Activated naive CD4-positive, alpha-beta T cell treated with Interleukin-2 at 50 U/mL for 16 hours (primary cell): ENCODE data around the gene DUT.

Experiments used
- DNase-seq: peaks from one replicate; pipeline ENCODE4 v3.0.0-alpha.2; 2020

Gene DUT

GRCh38 chr15:48331796-48332641 is 790 bp downstream of the DUT start:
- DNase-seq = peak; percentile 74

GRCh38 chr15:48332642-48333034 is 1.4 kb downstream of the DUT start:
- DNase-seq = peak; percentile 4

- no peak for DNase-seq
Measured at GRCh38 chr15:48333540-48333939, 2.3 kb downstream of the DUT start.

GRCh38 chr15:48334260-48334659 is 3.0 kb downstream of the DUT start:
- no peak for DNase-seq

GRCh38 chr15:48336940-48337339 is 5.7 kb downstream of the DUT start:
- no peak for DNase-seq

- DNase-seq = no peak
Measured at GRCh38 chr15:48337607-48338006, 6.4 kb downstream of the DUT start.

GRCh38 chr15:48340111-48340510 is 8.9 kb downstream of the DUT start:
- DNase-seq = no peak

- no peak for DNase-seq
Measured at GRCh38 chr15:48343865-48344264, 12.6 kb downstream of the DUT start.

GRCh38 chr15:48345516-48345915 is 14.3 kb downstream of the DUT start:
- DNase-seq = no peak

- peak; percentile 53 for DNase-seq
Measured at GRCh38 chr15:48352474-48353072, 21.3 kb downstream of the DUT start.

- DNase-seq = no peak
Measured at GRCh38 chr15:48354694-48355303, 23.6 kb downstream of the DUT start.

GRCh38 chr15:48355377-48355776 is 24.1 kb downstream of the DUT start:
- no peak for DNase-seq

- no peak for DNase-seq
Measured at GRCh38 chr15:48358229-48359152, 27.3 kb downstream of the DUT start.

- no peak for DNase-seq
Measured at GRCh38 chr15:48360841-48361240, 29.6 kb downstream of the DUT start.

- DNase-seq = no peak
Measured at GRCh38 chr15:48361685-48362084, 30.5 kb downstream of the DUT start.

GRCh38 chr15:48363474-48363873 is 32.2 kb downstream of the DUT start:
- no peak for DNase-seq

GRCh38 chr15:48365575-48365974 is 34.3 kb downstream of the DUT start:
- DNase-seq = no peak

- DNase-seq = no peak
Measured at GRCh38 chr15:48366584-48367312, 35.5 kb downstream of the DUT start.

GRCh38 chr15:48367483-48367882 is 36.3 kb downstream of the DUT start:
- no peak for DNase-seq

- DNase-seq = no peak
Measured at GRCh38 chr15:48370460-48370859, 39.2 kb downstream of the DUT start.

GRCh38 chr15:48371550-48371949 is 40.3 kb downstream of the DUT start:
- no peak for DNase-seq

GRCh38 chr15:48371961-48372360 is 40.7 kb downstream of the DUT start:
- no peak for DNase-seq
